ENCODE data around the gene PACC1. TPM values are rescaled to one million over a fixed set of nuclear protein-coding genes. Genes with fewer than 3 reads are reported as not detected.

Gene PACC1
- total RNA-seq, 1 donor from 2014 or later: 9.7 TPM

DNA sequence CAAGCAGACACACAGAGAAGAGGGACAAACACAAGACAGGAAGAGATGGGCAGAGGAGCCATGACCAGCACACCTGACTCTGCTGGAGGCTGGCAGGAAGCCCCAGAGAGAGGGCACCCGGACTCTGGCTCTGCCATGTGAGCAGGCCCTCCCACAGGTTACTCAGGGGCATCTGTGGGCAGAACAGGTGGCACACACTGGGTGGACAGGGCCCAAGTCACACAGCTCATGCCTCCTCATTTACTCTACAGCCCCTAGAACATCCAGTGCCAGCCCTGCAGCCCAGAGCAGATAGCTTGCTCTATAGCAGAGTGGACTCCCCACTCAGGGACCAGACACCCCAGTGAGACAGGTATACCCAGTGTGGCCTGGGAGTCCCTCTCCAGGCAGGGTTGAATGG lies 28.7 kb downstream of the PACC1 start:
- TF ChIP-seq, protein P1, sequence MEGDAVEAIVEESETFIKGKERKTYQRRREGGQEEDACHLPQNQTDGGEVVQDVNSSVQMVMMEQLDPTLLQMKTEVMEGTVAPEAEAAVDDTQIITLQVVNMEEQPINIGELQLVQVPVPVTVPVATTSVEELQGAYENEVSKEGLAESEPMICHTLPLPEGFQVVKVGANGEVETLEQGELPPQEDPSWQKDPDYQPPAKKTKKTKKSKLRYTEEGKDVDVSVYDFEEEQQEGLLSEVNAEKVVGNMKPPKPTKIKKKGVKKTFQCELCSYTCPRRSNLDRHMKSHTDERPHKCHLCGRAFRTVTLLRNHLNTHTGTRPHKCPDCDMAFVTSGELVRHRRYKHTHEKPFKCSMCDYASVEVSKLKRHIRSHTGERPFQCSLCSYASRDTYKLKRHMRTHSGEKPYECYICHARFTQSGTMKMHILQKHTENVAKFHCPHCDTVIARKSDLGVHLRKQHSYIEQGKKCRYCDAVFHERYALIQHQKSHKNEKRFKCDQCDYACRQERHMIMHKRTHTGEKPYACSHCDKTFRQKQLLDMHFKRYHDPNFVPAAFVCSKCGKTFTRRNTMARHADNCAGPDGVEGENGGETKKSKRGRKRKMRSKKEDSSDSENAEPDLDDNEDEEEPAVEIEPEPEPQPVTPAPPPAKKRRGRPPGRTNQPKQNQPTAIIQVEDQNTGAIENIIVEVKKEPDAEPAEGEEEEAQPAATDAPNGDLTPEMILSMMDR (IDR thresholded peaks at IDR 0.05): no peak
- no peaks in the 10 kb centered on the region for H3K27me3 ChIP-seq
- ATAC-seq (no peak), DNase-seq (no peak)
- H3K4me3 ChIP-seq: no peak overlapping the region
- H3K9me3 ChIP-seq: no peaks in the 10 kb centered on the region
- H3K27ac ChIP-seq: no peak overlapping the region
- intact Hi-C loops (cut with DNase I): no loop called here
- peaks cover 19% of the 10 kb centered on the region for H3K36me3 ChIP-seq
- no peaks in the 10 kb centered on the region for H3K4me1 ChIP-seq

DNA sequence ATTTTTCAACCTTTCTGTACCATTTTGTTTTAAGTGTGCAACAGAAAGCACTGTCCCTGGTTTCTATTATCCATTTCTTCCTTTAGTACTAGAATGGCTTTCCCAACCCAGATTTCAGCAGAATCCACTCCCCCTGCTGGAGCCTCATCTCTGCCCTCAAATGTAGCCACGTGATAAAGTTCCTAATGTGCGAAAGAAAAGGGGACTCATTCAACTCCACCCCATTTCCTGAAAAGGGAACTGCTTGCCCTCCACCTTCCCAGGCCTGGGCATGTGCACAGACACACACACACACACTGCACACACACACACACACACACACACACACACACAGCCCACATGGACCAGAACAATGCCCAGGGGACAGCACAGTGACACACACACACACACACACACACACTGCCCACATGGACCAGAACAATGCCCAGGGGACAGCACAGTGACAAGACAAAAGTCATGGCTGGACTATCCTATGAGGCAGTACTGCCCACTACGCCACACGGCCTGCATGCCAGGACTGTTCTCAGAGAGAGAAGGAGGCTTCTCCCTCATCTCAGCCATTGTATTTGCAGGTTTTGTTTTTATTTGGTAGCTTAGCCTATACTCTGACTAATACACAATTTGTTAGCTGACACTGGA lies 33.2 kb downstream of the PACC1 start:
- peak; percentile 78 for ATAC-seq
- no peak overlapping the region for H3K4me3 ChIP-seq
- H3K27me3 ChIP-seq: no peaks in the 10 kb centered on the region
- TF ChIP-seq, protein P1 (IDR thresholded peaks at IDR 0.05): no peak
- intact Hi-C loops (cut with DNase I): no loop called here
- no peak for DNase-seq
- peaks cover 46% of the 10 kb centered on the region for H3K36me3 ChIP-seq
- no peaks in the 10 kb centered on the region for H3K9me3 ChIP-seq
- H3K4me1 ChIP-seq: no peaks in the 10 kb centered on the region
- no peak overlapping the region for H3K27ac ChIP-seq

DNA sequence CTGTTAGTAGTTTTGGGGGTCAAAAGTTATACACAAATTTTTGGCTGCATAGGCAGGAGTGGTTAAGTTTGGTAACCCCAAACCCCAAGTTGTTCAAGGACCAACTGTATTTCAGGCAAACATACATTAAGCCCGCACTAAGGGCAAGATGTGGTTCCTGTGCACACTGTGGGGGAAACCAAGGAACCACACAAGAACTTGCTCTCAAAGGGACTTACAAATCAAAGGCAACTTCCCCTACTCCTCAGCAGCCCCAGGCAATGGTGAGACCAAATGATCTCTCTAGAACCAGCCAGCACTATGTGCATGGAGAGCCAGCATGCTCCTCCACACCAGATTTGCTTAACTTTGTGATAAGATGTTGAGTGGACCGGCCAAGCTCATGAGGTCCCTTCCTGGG lies 35.3 kb downstream of the PACC1 start:
- intact Hi-C loops (cut with DNase I): no loop called here

DNA sequence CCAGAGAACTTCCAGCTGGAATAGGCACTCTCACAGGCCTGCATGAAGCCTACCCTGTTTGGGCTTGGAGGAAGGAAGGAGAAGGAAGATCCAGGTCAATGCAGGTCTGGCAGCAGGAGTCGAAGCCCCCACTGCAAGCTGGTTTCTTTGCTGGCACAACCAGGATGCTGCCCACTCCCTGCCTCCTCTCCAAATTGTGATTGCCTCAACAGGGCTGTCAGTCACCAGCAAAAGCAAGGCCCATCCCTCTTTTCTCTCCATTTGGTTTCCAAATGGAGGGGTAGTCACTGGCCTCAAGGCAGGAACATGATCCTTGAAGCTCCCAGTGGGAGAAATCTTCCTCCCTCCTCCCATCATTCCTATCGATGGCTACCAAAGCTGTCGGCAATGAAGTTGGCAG lies 37.0 kb downstream of the PACC1 start:
- Histone ChIP-seq H3K27me3 (no peaks in the 10 kb centered on the region), H3K4me1 (no peaks in the 10 kb centered on the region), H3K27ac (no peak overlapping the region), H3K9me3 (no peaks in the 10 kb centered on the region), H3K4me3 (no peak overlapping the region), H3K36me3 (peaks cover 28% of the 10 kb centered on the region)
- no peak for DNase-seq
- TF ChIP-seq, protein P1 (IDR thresholded peaks at IDR 0.05): no peak
- no peak for ATAC-seq
- intact Hi-C loops (cut with DNase I): no loop called here

More for the DNA sequence above, 35.3 kb downstream of the PACC1 start:
- Histone ChIP-seq H3K4me1 (no peaks in the 10 kb centered on the region), H3K9me3 (no peaks in the 10 kb centered on the region), H3K27ac (no peak overlapping the region), H3K27me3 (no peaks in the 10 kb centered on the region), H3K4me3 (no peak overlapping the region), H3K36me3 (peaks cover 30% of the 10 kb centered on the region)
- DNase-seq (no peak), ATAC-seq (no peak)
- TF ChIP-seq, protein P1 (IDR thresholded peaks at IDR 0.05): no peak

DNA sequence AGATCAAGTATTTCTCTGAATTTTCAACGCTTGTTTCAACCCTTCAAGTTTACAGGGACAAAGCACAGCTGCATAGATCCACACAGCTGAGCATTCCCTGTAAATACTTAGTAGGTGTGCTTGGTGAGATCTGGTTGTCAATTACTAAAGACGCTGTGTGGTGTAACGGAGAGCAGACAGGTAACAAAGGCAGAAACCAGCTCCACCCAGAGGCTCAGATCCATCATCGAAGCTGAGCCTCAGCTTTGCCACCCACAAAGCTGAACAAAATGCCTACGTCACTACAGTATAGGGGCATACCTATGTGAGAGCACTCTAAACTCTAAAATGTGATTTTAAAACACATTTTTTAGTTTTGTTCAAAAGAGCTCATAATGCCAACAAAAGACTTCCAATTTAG lies 38.7 kb downstream of the PACC1 start:
- H3K36me3 ChIP-seq: peaks cover 28% of the 10 kb centered on the region
- H3K27me3 ChIP-seq: no peaks in the 10 kb centered on the region
- DNase-seq (no peak), ATAC-seq (no peak)
- no peak overlapping the region for H3K27ac ChIP-seq
- H3K4me1 ChIP-seq: no peaks in the 10 kb centered on the region
- H3K9me3 ChIP-seq: no peaks in the 10 kb centered on the region
- TF ChIP-seq, protein P1 (IDR thresholded peaks at IDR 0.05): no peak
- intact Hi-C loops (cut with DNase I): no loop called here
- no peak overlapping the region for H3K4me3 ChIP-seq

DNA sequence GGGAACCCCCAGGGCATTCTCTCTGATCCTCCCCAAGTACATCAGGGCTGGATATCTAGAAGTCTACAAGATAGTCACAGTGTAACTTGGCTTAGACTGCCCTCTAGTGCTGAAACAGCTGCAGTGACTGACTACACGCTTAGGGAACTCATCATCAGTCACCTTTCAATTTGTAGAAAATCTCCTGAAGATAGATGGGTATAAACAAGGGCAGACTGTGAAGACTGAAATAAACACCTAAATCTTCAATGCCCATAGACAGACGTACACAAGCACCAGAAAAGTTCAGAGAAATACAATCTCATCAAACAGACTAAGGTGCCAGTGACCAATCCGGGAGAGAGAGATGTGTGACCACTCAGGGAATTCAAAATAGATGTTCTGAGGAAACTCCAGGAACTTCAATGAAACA lies 46.6 kb downstream of the PACC1 start:
- Histone ChIP-seq H3K9me3 (no peaks in the 10 kb centered on the region), H3K4me3 (no peak overlapping the region), H3K27ac (no peak overlapping the region), H3K36me3 (peaks cover 39% of the 10 kb centered on the region), H3K27me3 (no peaks in the 10 kb centered on the region), H3K4me1 (no peaks in the 10 kb centered on the region)
- DNase-seq (no peak), ATAC-seq (peak; percentile 97)
- TF ChIP-seq, protein P1 (IDR thresholded peaks at IDR 0.05): peak; percentile 84
- intact Hi-C loops (cut with DNase I): loop anchor here (5.0 kb wide), 1 partner anchor 306 kb away; no protein-coding TSS in a partner anchor

All from upper lobe of right lung (tissue), 1 donor.